Adrenal gland (tissue), 5 donors: ENCODE measurements around the gene CLEC6A.

Experiments
- POLR2A ChIP-seq, 2 donors: fragments of 450-650 bp; IDR thresholded peaks; one replicate each; pipeline ENCODE4 v1.6.1; 2017; ENCODE audit warnings: antibody characterized with exemption in 2 of 2, mild to moderate bottlenecking in 2 of 2, moderate library complexity in 1 of 2
- TF ChIP-seq, protein P1 (sequence below), 6 experiments: fragments of 450-650 bp in 4 of 6; fragments of 200-600 bp in 2 of 6; sonication (generic) in 1 of 6; IDR thresholded peaks; 1 replicate in 5 of 6; 2 replicates in 1 of 6; pipeline versions ENCODE4 v1.5.1 to v1.8.0; 2016 to 2021; ENCODE audit warnings: antibody characterized with exemption in 6 of 6, mild to moderate bottlenecking in 2 of 6, moderate library complexity in 1 of 6
- donor health status: DM: no; HTN: no; CAD: no.

GRCh38 chr12:8475508-8476203 lies 19.9 kb downstream of the CLEC6A start:
- TF ChIP-seq, protein P1, sequence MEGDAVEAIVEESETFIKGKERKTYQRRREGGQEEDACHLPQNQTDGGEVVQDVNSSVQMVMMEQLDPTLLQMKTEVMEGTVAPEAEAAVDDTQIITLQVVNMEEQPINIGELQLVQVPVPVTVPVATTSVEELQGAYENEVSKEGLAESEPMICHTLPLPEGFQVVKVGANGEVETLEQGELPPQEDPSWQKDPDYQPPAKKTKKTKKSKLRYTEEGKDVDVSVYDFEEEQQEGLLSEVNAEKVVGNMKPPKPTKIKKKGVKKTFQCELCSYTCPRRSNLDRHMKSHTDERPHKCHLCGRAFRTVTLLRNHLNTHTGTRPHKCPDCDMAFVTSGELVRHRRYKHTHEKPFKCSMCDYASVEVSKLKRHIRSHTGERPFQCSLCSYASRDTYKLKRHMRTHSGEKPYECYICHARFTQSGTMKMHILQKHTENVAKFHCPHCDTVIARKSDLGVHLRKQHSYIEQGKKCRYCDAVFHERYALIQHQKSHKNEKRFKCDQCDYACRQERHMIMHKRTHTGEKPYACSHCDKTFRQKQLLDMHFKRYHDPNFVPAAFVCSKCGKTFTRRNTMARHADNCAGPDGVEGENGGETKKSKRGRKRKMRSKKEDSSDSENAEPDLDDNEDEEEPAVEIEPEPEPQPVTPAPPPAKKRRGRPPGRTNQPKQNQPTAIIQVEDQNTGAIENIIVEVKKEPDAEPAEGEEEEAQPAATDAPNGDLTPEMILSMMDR (IDR thresholded peaks at IDR 0.05) = no peak
- TF ChIP-seq POLR2A (IDR thresholded peaks at IDR 0.05) = no peak
